NCI-H2196 treated with DMSO at 0.1 percent for 48 hours (cell line): ENCODE data around the gene CD55.
"Not testable (repeated sequence)": the region's sequence is repeated elsewhere in the genome, so short reads cannot be mapped to it uniquely, and the experiment has no call there.

ENCODE experiments used
- DNase-seq: peaks from one replicate; lab custom pipeline; 2025; ENCODE audit not compliant: unreplicated experiment; lab: John Stamatoyannopoulos, UW

The CD55 gene

DNA sequence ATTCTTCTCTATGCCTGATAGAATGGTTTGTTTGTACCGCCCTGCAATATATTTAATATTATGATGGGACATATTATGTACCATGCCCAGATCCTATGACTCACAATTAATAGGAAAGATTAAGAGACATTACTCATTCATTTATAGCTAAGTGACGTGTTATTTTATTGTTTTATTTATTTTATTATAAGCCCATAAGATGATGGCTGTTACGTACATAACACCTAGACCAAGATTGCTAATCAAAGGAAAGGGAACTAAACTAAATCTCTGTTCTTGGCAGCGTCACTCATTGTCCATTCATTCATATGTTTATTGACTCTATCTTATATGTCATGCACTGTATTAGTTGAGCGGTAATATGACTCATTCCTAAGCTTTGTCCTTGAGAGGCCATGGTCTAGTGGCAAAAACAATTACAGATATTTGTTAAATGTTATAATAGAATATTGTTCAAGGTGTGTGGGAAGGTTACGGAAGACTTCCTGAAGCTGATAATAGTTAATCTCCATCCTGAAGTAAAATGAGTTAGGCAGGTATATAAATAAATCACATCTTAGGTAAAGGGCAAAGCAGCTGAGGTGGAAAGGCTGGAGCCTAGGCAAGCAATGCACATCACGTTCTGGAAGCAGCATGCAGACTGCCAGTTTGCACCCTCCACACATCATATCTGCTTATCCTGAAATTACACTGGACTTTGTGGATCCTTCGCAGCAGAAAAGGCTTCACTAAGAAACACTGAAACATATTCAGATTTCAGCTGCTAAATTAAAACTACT, 16.6 kb upstream of the CD55 start:
- DNase-seq, result no peak

DNA sequence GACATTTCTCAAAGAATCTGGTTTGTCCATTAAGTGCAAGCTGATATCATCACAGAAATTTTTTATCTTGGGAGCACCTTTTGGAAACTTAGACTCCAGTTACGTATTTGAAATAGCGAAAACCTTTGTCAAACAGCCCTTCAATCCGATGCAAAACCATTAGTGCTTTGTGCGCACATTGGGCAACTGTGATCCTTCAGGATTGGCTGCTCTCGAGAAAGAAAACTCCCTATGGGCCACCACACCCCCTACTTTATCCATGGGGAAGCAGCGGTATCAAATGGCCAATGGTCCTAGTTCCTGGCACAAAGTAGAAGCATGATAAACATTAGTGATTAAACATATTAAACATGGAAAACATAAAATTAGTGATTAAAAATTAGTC, 16.0 kb upstream of the CD55 start:
- DNase-seq, result no peak

DNA sequence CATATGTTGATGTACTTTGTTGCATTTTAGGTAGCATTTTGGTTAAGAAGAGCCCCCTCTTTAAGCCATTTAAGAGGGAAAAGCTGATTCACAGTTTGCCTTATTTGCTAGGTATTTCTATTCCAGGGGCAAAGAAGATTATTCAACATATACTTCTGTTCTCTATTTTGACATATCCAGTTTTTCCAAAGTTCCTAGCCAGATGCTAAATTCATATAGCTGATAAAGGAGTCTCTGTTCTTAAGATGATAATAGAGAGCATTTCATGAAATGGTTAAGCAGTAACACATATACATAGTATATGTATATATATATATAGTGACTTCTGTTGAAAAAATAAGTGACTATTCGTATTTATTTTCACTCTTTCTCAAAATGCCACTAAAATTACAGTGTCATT, 15.5 kb upstream of the CD55 start:
- no peak for DNase-seq

DNA sequence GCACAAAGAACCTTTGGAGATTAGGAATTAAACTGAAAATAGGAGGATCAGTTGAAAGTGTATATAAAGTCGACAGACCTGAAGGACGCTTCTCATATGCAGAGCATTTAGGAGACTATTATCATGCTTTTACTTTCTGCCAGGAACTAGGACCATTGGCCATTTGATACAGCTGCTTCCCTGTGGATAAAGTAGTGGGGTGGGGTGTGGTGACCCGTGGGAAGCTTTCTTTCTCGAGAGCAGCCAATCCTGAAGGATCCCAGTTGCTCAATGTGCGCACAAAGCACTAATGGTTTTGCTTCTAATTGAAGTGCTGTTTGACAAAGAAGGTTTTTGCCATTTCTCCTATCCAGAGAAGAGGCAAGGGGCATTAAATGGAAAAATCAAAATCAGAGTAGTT, 14.9 kb upstream of the CD55 start:
- DNase-seq, result no peak

DNA sequence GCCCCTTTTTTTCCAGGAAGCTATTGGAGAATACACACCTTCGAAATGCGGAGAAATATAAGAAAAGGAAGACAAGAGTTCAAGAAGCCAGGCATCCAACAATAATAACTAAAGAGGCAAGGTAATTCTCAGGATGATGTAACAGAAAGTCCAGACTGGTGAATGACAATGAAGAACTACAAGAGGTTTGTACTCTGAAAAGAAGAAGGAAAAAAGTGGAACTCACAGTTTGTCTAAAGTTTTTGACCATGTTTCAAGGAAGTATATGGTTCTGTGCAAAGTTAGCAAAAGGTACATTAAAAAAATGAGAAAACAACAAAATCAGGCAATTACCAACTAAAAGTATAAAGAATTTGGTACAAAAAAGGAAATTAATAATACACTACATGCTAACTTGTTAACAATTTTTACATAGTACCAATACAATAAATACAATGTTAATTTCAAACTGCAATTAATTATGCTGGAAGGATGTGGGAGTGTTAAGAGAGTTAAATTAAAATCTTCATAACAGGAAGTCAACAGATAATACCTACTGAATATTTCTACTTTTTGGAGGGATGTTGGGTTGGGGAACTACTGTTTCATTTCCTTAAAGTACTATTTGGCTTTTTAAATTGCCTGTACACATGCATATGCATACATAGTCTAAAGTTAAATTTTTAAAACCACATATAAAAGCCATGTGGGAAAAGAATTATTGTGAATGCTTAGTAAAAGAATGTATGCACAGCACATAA, 12.9 kb upstream of the CD55 start:
- no peak for DNase-seq

DNA sequence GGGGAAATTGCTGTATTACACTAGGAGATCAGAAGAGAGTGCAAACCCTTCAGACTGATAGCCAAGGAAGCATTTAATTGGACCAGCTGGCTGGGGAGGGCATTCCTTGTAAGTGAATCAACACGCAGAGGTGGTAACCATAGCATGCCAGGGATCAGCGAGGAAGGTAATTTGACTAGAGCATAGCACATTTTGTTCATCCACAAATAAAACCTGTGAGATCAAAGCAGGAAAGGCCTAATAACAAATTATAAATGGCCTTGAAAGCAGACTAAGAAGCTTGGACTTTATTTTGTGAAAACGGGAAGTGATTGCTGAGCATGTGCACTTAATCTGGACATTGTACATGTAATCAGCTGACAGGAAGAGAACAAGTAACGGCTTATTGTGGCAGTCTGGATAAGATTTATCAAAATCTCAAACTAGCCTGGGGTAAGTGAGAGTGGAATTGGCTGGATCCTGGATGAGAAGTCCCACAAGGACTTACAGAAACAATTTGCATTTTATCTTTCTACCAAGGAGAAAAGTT, 11.7 kb upstream of the CD55 start:
- DNase-seq, result no peak

DNA sequence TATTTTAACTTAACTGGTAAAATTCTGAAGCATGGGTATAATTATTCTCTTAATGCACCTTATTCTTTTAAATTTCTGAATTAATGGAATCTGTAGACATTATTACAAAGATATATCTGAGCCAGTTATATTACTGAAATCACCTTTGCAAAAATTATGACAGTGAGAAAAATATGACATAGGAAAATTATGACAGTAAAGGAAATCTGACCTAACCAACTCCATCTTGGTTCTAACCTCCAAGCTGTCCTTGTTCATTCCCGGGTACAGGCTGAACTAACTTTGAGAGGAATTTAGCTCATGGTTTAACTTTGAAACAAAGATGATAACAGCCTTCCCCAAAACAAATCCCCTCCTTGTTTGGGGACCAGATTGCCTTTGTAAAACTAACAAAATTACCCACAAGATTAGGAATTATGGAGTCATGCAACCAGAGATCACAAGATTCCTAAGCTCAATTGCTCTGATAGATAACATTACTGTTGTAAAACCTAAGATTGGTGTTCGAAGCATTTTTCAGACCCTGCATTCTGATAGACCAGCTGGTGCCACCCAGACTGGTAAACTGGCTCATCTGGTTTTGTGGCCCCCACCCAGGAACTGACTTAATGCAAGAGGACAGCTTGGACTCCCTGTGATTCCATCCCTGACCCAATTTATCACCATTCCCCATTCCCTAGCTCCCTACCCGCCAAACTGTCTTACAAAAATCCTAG, 9.4 kb upstream of the CD55 start:
- DNase-seq, result no peak

DNA sequence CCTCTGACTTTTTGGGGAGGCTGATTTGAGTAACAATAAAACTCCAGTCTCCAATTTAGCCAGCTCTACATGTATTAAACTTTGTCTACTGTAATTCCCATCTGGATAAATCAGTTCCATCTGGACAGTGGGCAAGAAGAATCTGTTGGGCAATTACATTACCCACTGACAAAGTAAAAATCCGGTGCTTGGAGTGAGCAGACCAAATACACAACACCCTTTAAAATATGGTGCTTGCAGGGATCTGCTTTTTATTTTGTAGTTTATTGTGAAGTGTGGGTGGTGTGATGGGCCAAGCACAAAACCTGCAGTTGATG, 8.9 kb upstream of the CD55 start:
- DNase-seq, result no peak

DNA sequence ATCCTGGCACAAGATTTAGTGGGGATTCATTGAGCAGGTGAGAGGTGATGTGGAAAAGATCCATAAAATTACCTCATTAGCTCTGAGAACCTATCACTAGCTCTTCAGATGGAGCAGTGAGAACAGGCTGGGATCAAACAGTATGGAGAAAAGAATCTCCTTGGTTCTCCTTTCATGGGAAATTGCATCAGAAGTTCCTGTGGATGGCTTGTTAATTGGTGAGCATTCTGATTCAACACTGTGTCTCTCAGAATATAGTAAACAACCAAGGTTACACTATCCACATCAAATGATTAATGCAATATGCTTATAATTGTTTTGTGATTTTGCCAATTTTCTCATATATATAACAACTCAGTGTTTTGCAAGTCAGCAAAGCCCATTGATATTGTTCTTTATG, 8.3 kb upstream of the CD55 start:
- DNase-seq, result no peak

DNA sequence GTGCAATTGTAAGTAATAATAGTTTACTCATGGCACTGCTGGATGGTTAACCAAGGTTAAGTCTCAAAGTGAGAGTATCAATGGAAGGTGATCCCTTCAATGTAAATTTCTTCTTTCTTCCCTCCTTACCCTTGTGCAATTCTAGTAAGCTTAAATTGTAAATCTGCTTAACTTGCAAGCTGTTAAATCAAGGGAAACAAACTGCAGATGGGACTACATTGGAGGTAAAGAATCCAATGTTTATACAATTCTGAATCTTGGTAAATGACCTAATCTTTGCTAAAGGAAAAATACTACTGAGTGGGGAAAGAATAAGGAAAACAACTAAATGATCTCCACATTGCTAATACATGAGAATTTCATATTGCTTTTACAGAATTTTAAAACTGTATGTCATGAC, 6.7 kb upstream of the CD55 start:
- DNase-seq, result no peak

DNA sequence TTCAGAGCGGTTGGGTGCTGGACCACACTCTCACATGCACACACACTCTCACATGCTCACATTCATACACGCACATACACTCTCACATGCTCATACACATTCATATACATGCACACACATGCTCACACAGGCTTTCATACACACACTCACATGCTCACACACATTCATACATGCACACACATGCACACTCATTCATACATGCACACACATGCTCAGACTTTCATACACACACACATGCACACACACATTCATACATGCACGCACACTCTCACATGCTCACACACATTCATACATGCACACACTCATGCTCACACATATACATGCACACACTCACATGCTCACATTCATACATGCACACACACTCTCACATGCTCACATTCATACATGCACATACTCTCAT, 6.0 kb upstream of the CD55 start:
- no peak for DNase-seq

DNA sequence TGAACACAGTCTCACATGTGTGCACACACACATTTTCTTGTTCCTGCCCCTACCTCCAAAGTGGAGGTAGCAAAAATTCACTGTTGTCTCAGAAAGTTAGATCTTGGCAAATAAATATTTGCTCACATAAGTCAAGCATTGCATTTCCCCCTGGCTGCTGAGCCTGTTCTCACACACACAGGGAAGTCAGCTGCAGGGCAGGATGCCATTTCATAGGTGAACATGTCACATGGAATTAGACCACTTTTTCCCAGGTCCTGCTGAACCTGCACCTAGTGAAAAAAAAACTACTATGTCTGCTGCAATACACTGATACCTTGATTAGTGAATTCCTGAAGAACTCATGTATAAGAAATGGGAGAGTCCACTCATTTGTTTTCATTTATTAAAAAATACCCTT, 5.3 kb upstream of the CD55 start:
- no peak for DNase-seq

DNA sequence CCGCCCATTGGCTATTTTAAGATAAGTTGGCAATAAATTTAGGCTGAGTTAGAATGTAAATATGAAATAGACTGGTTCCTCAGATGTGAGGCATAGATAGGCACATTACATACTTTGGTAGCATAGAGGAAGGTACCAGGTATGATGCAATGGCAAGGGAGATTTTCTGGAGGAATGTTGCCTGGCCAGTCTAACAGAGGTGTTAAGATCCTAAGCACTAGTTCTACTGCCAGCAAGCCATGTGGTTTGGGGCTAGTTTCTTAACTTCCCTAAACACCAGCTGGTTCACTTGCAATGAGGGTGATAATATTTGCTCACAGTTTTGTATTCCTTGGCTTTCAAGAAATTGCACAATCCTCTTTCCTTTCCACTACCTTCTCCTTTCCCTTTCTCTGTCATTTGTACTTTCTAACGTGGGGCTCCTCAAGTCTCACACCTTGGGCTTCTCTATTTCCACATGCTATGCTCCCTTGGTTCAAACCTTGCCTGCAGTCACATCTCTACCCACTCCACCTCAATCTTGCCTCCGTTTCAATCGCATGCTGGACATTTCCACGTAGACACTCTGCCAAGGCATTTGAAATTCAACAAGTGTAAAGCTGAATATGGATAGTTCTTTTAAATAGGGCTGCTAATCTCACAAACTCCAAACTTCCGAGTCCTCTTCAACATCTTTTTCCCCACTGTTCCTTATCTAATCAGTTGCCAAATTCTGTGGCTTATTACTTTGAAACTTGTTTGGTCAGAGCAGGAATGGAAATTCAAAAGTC, 4.7 kb upstream of the CD55 start:
- DNase-seq, result peak; percentile 7

DNA sequence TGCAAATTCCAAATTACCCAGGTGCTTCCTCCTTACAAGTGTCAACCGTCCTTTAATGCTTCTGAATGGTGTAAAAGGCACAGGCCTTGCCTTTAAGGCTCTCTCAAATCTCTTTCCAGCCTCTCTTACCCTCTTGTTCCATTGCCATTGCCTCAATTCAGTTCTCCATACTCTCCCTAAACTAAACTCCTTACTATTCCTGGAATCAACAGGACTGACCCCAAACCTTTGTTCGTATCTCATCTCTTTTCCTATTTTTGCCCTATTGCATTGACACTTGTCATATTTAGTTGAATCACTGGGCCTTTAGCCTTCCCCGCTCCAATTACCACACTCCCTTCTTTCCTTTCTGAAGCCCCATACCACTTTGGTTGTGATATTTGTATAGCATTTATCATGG, 3.9 kb upstream of the CD55 start:
- DNase-seq, result no peak

DNA sequence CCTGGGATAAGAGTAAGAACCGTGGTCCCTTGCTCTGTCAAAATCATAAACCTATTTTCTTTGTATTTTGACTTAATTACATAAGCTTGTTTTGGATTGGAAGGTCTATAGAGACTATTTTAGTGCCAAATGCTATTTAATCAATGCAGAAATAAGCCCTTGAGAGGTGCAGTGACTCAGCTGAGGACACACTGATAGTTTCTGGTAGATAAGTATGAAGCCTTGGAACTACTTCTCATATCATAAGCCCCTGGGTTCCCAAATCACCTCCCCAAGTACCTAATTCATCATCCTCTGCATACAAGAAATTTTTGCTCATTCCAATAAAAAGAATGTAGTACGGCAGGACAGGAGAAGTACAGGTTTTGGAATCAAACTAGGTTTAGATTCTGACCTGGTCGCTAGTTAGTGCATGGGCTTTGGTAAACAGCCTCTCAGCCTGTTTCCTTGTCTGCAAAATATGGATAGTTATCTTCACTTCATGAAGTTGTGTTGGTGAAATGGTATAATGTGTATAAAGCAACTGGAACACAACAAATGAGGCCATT, 3.3 kb upstream of the CD55 start:
- no peak for DNase-seq

DNA sequence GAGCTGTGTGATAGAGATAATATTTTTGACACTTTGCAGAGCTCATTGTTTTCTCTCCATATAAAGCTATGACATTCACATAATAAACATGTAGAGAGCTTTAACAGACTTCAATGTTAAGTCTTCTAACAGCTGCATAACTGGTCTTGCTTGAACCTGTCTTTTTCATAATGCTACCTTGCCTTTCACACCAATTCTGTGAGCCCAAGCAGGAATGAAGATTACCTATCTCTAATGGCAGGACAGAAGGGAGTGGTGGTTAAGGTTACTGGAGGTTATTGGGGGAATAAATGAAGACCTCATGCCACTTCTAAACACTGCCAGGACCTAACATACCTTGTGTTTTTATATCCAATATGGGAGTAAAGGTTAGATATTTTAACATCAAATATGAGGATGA, 2.3 kb upstream of the CD55 start:
- DNase-seq, result no peak

DNA sequence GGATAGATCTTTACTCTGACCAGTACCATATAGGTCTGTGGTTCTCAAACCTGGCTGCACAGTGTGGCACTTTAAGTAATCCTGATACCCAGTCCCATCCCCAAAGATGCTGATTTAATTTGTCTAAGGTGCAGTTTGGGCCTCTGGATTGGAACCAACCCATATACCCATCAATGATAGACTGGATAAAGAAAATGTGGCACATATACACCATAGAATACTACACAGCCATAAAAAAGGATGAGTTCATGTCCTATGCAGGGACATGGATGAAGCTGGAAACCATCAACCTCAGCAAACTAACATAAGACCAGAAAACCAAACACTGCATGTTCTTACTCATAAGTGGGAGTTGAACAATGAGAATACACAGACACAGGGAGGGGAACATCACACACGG, 1.4 kb upstream of the CD55 start:
- not testable (repeated sequence) for DNase-seq

DNA sequence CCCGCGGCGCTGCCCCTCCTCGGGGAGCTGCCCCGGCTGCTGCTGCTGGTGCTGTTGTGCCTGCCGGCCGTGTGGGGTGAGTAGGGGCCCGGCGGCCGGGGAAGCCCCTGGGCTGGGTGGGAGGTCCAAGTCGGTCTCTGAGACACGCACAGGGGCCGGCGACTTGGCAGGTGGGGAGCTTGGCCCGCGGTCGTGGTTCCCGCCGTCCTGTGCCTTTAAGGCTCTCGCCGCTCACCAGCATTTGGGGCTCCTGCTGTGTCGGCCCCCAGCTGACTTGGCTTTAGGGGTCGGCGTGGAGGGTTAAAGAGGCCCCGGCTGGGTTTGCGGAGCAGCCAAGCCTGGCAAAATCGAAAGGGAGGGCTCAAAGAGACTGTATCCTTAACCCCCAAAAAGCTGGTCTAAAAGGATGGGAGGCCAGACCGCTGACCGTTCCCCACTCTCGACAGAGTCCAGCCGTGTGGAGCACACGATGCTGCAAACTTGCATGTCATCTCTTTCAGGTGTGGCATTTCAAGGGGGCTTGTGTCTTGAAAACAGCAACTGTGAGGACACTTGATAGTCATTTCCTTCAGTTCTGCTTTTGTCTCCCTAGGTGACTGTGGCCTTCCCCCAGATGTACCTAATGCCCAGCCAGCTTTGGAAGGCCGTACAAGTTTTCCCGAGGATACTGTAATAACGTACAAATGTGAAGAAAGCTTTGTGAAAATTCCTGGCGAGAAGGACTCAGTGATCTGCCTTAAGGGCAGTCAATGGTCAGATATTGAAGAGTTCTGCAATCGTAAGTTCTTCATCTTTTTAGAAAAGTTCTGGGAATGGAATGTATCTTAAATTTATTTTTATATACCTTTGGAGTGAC, 540 bp downstream of the CD55 start:
- DNase-seq, result no peak

DNA sequence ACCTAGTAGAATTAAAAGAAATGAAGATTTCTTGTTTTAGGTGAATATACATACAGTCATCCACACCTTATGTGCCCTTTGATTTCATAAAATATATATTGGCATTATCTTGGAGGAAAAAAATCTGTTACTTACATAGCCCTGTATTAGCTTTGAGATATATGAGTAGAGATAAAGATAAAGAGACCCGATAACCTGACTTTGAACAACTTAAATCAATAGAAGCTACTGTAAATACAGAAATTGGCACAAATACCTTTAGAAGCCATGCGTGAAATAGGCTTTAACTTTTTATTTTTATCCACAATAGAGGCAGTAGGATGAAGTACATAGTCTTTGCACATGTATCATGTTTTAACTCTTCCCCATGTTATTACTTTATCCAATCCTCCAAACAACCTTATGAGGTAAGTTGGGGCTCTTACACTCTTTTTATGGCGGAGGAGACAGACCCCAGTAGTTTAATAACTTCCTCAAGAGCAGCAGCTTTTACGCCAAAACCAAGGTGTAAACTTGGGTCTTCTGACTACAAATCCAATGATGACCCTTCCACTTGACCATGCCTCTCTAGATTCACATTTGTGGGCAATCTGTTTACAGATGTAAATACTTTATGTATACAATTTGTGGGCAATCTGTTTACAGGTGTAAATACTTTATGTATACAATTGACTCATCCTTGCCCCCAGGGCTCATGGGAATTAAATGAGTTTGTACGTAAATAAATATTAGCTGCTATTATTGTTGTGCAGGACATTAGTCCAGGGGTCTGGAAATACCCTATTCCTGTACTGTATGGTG, 2.1 kb downstream of the CD55 start:
- DNase-seq, result no peak
